BLaER1 treated with 17β-estradiol and CSF1 and Interleukin-3, amounts not matched to agents 10 nM and 100 nM (cell line): Measurements from ENCODE around the gene ZIK1.

ENCODE experiments used
- H3K27ac ChIP-seq, 11 experiments: shearing (Covaris generic); formaldehyde crosslinking; 2 replicates each; pipeline ENCODE4 v1.8.1; 2022
- H3K27me3 ChIP-seq, 11 experiments: shearing (Covaris generic); formaldehyde crosslinking; 2 replicates each; pipeline ENCODE4 v1.8.1; 2022
- H3K36me3 ChIP-seq, 11 experiments: shearing (Covaris generic); formaldehyde crosslinking; 2 replicates each; pipeline ENCODE4 v1.8.1; 2022
- H3K4me1 ChIP-seq, 10 experiments: shearing (Covaris generic); formaldehyde crosslinking; 2 replicates each; pipeline ENCODE4 v1.8.1; 2022
- H3K4me2 ChIP-seq, 11 experiments: shearing (Covaris generic); formaldehyde crosslinking; 2 replicates each; pipeline ENCODE4 v1.8.1; 2022
- H3K4me3 ChIP-seq, 10 experiments: shearing (Covaris generic); formaldehyde crosslinking; 2 replicates each; pipeline ENCODE4 v1.8.1; 2022
- H3K9ac ChIP-seq, 11 experiments: shearing (Covaris generic); formaldehyde crosslinking; 2 replicates each; pipeline ENCODE4 v1.8.1; 2022
- H3K9me3 ChIP-seq, 11 experiments: shearing (Covaris generic); formaldehyde crosslinking; replicated peaks in 1 of 11; 2 replicates each; pipeline ENCODE4 v1.8.1; 2022
- H4K20me1 ChIP-seq, 11 experiments: shearing (Covaris generic); formaldehyde crosslinking; 2 replicates each; pipeline ENCODE4 v1.8.1; 2022
- Cebpa-rat ChIP-seq, 11 experiments: shearing (Covaris generic); IDR thresholded peaks; 2 replicates each; pipeline ENCODE4 v1.8.1; 2022

ZIK1 gene

DNA sequence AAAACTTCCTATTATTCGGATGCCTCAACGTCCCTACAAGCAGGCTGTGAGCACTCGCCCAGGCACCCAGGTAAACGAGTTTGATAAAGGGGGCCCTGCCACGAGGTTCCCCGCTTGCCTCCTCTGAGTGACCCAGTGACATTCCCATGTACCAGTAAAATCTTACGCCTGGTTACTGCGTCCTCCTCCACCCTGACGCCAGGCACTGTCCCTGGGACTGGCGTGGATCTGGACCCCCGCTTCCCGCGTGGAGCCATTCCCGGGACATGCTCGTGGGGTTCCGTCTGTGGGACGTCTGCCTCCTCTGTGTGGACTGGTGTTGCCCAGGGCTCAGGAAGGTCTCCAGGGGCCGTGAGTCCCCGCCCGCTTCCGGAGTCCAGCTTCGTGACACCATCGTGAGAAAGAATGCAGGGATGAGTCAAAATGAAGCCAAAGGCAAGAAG, 23.9 kb upstream of the ZIK1 start:
- peaks cover 0 to 18% (median 7%) of the 10 kb centered on the region in 11 experiments; a peak in 8 of 22 replicates for H4K20me1 ChIP-seq
- H3K4me2 ChIP-seq: peak overlapping the region; percentile 28 to 97 (median 91); a peak in 20 of 22 replicates
- no peak for TF ChIP-seq Cebpa-rat (IDR thresholded peaks at IDR 0.05)
- H3K9ac ChIP-seq: peak overlapping the region in 7 of 11 experiments; percentile 89 to 96 (median 93); a peak in 10 of 22 replicates
- H3K27ac ChIP-seq: peak overlapping the region in 5 of 11 experiments; percentile 86 to 93 (median 88); a peak in 4 of 22 replicates
- H3K36me3 ChIP-seq: peaks cover 15 to 31% (median 20%) of the 10 kb centered on the region in 11 experiments
- H3K9me3 ChIP-seq: peaks cover 52 to 74% (median 65%) of the 10 kb centered on the region in 11 experiments
- peaks cover 12 to 20% (median 15%) of the 10 kb centered on the region in 10 experiments for H3K4me1 ChIP-seq
- H3K27me3 ChIP-seq: no peaks in the 10 kb centered on the region
- H3K4me3 ChIP-seq: peak overlapping the region; percentile 77 to 100 (median 94); a peak in 19 of 20 replicates

- peaks cover 0 to 4% (median 0%) of the 10 kb centered on the region in 11 experiments; a peak in 2 of 22 replicates for H4K20me1 ChIP-seq
- peaks cover 0 to 15% (median 4%) of the 10 kb centered on the region in 11 experiments; a peak in 7 of 22 replicates for H3K36me3 ChIP-seq
- peaks cover 3 to 10% (median 6%) of the 10 kb centered on the region in 10 experiments for H3K4me1 ChIP-seq
- H3K4me2 ChIP-seq: no peak overlapping the region
- H3K9me3 ChIP-seq: peaks cover 87 to 88% (median 87%) of the 10 kb centered on the region in 11 experiments
- no peaks in the 10 kb centered on the region for H3K27me3 ChIP-seq
- H3K27ac ChIP-seq: no peak overlapping the region
- no peak for TF ChIP-seq Cebpa-rat (IDR thresholded peaks at IDR 0.05)
- H3K4me3 ChIP-seq: peak overlapping the region in 1 of 10 experiments; percentile 14; a peak in 2 of 20 replicates
- H3K9ac ChIP-seq: no peak overlapping the region
These were observed 20.4 kb upstream of the ZIK1 start for GRCh38 chr19:57563547-57563946.

GRCh38 chr19:57566396-57567265, 17.3 kb upstream of the ZIK1 start:
- no peaks in the 10 kb centered on the region for H3K27me3 ChIP-seq
- H3K4me1 ChIP-seq: no peaks in the 10 kb centered on the region
- no peak overlapping the region for H3K9ac ChIP-seq
- TF ChIP-seq Cebpa-rat (IDR thresholded peaks at IDR 0.05): no peak
- H3K4me2 ChIP-seq: no peak overlapping the region
- peaks cover 18 to 42% (median 28%) of the 10 kb centered on the region in 11 experiments for H3K36me3 ChIP-seq
- H3K27ac ChIP-seq: no peak overlapping the region
- H3K4me3 ChIP-seq: peak overlapping the region in 4 of 10 experiments; percentile 19 to 36 (median 30); a peak in 7 of 20 replicates
- H3K9me3 ChIP-seq: peaks cover 100% of the 10 kb centered on the region in 11 experiments
- no peaks in the 10 kb centered on the region for H4K20me1 ChIP-seq

GRCh38 chr19:57570707-57571106, 13.2 kb upstream of the ZIK1 start:
- Histone ChIP-seq H3K27me3 (no peaks in the 10 kb centered on the region), H3K27ac (no peak overlapping the region), H3K4me3 (peak overlapping the region in 4 of 10 experiments; percentile 8 to 48 (median 17); a peak in 2 of 20 replicates), H4K20me1 (no peaks in the 10 kb centered on the region), H3K9me3 (peaks cover 100% of the 10 kb centered on the region in 11 experiments), H3K4me2 (no peak overlapping the region), H3K9ac (no peak overlapping the region), H3K36me3 (peaks cover 59 to 81% (median 68%) of the 10 kb centered on the region in 11 experiments), H3K4me1 (no peaks in the 10 kb centered on the region)
- TF ChIP-seq Cebpa-rat (IDR thresholded peaks at IDR 0.05): no peak

DNA sequence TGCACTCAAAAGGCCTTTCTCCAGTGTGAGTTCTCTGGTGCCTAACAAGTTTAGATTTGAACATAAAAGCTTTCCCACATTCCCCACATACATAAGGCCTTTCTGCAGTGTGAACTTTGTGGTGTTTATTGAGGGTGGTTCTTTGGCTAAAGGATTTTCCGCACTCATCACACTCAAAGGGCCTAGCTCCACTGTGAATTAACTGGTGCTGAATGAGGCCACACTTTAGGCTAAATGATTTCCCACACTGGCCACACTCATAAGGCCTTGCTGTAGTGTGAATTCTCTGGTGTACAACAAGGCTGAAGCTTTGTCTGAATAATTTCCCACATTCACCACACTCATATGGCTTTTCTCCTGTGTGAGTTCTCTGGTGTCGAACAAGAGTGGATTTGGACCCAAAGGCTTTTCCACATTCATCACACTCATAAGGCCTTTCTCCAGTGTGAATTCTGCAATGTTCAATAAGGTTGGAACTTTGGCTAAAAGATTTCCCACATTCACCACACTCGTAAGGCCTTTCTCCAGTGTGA, 11.5 kb upstream of the ZIK1 start:
- Histone ChIP-seq H3K27ac (no peak overlapping the region), H3K27me3 (no peaks in the 10 kb centered on the region), H3K9me3 (peaks cover 99 to 100% (median 100%) of the 10 kb centered on the region in 11 experiments), H3K9ac (no peak overlapping the region), H3K4me3 (peak overlapping the region in 9 of 10 experiments; percentile 6 to 48 (median 36); a peak in 15 of 20 replicates), H4K20me1 (no peaks in the 10 kb centered on the region), H3K4me2 (no peak overlapping the region), H3K36me3 (peaks cover 76 to 88% (median 82%) of the 10 kb centered on the region in 11 experiments), H3K4me1 (peaks cover 1 to 3% (median 3%) of the 10 kb centered on the region in 10 experiments; a peak in 18 of 20 replicates)
- TF ChIP-seq Cebpa-rat (IDR thresholded peaks at IDR 0.05): no peak

DNA sequence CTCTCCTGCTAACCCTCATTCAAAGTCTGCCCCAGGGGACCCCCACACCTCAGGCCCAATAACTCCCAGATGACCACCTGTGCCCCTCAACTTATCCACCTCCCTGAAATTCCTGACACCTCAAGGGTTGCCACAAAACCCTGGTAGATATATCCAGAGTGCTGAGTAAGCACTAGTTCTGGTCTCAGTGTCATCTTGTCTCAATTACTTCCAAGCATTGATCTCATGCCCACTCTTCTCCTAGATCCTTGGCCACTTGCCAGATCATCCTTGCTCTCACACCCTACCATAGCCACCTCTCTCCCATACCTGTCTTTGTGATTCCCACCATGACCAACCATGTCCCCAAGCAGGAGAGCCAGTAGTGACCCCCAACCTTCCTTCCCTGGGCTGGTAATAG, 7.3 kb upstream of the ZIK1 start:
- Histone ChIP-seq H3K36me3 (peaks cover 54 to 63% (median 62%) of the 10 kb centered on the region in 11 experiments), H4K20me1 (no peaks in the 10 kb centered on the region), H3K27me3 (no peaks in the 10 kb centered on the region), H3K4me3 (peak overlapping the region in 4 of 10 experiments; percentile 5 to 91 (median 58); a peak in 5 of 20 replicates), H3K9ac (no peak overlapping the region), H3K9me3 (peaks cover 61 to 91% (median 71%) of the 10 kb centered on the region in 11 experiments), H3K4me2 (no peak overlapping the region), H3K27ac (no peak overlapping the region), H3K4me1 (peaks cover 8 to 19% (median 14%) of the 10 kb centered on the region in 10 experiments)
- no peak for TF ChIP-seq Cebpa-rat (IDR thresholded peaks at IDR 0.05)

- Histone ChIP-seq H3K36me3 (peaks cover 34 to 49% (median 42%) of the 10 kb centered on the region in 11 experiments), H3K27ac (peak within 1 kb of the TSS; percentile 43 to 86 (median 82); a peak in 21 of 22 replicates), H3K27me3 (no peaks in the 10 kb centered on the region), H4K20me1 (no peaks in the 10 kb centered on the region), H3K9ac (peak within 1 kb of the TSS; percentile 85 to 92 (median 88)), H3K9me3 (peaks cover 58 to 91% (median 71%) of the 10 kb centered on the region in 11 experiments), H3K4me2 (peak within 1 kb of the TSS; percentile 86 to 97 (median 93)), H3K4me1 (peaks cover 12 to 26% (median 20%) of the 10 kb centered on the region in 10 experiments), H3K4me3 (peak within 1 kb of the TSS; percentile 84 to 99 (median 91))
- no peak for TF ChIP-seq Cebpa-rat (IDR thresholded peaks at IDR 0.05)
These were observed 5.3 kb upstream of the ZIK1 start, which contains the start of gene ZNF416 for GRCh38 chr19:57578487-57579205. ZNF416 (minus strand) TSS chr19:57578911; CDS start chr19:57578704, 207 bp downstream.

- H3K4me1 ChIP-seq: peaks cover 16 to 29% (median 23%) of the 10 kb centered on the region in 10 experiments
- no peaks in the 10 kb centered on the region for H4K20me1 ChIP-seq
- peaks cover 30 to 39% (median 33%) of the 10 kb centered on the region in 11 experiments for H3K36me3 ChIP-seq
- no peak for TF ChIP-seq Cebpa-rat (IDR thresholded peaks at IDR 0.05)
- peak overlapping the region; percentile 64 to 91 (median 86); a peak in 21 of 22 replicates for H3K27ac ChIP-seq
- peak overlapping the region; percentile 82 to 94 (median 90) for H3K4me3 ChIP-seq
- H3K9me3 ChIP-seq: peaks cover 53 to 84% (median 62%) of the 10 kb centered on the region in 11 experiments
- peak overlapping the region; percentile 49 to 94 (median 84) for H3K4me2 ChIP-seq
- peak overlapping the region in 10 of 11 experiments; percentile 77 to 93 (median 88); a peak in 18 of 22 replicates for H3K9ac ChIP-seq
- H3K27me3 ChIP-seq: no peaks in the 10 kb centered on the region
These were observed 833 bp upstream of the ZIK1 start for GRCh38 chr19:57583104-57583520.
